ENCODE measurements around the gene FNIP2.
"Not testable (repeated sequence)": the region's sequence is repeated elsewhere in the genome, so short reads cannot be mapped to it uniquely, and the experiment has no call there.

FNIP2 gene

GRCh38 chr4:158927774-158928173 is 158.9 kb downstream of the FNIP2 start:
- not testable (repeated sequence) for DNase-seq

DNA sequence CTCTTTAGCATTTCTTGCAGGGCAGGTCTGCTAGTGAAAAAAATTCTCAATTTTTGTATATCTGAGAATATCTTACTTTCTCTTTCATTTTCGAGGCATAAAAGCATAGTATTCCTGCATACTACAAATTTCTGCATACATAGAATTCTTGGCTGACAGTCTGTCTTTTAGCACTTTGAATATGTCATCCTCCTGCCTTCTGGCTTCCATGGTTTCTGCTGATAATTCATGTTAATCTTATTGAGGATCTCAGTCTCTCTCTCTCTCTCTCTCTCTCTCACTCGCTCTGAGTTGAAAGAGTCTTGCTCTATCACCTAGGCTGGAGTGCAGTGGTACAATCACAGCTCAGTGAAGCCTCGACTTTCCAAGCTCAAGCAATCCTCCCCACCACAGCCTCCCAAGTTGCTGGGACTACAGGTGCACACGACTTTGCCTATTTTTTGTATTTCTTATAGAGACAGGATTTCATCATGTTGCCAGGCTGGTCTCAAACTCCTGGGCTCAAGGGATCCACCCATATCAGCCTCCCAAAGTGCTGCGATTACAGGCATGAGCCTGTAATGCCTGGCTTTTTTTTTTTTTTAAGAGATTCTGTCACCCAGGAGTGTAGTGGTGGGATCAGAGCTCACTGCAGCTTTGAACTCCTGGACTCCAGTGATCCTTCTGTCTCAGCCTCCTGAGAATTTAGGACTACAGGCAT is 161.3 kb downstream of the FNIP2 start:
- no peak for DNase-seq

DNA sequence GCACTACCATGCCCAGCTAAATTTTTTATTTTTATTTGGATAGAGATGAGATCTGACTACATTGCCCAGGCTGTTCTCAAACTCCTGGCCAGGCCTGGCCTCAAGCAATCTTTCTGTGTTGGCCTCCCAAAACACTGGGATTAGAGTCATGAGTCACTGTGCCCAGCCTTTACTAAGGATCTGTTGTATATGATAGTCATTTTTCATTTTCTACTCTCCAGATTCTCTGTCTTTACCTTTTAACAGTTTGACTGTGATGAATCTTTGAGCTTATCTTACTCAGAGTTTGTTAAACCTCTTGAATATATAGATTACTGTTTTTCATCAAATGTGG is 161.8 kb downstream of the FNIP2 start:
- DNase-seq: no peak

- DNase-seq: no peak
These were observed 164.4 kb downstream of the FNIP2 start for GRCh38 chr4:158933236-158933635.

- DNase-seq: no peak
These were observed 166.3 kb downstream of the FNIP2 start for GRCh38 chr4:158934996-158935669.

- DNase-seq: no peak
These were observed 167.4 kb downstream of the FNIP2 start for GRCh38 chr4:158936238-158936637.

DNA sequence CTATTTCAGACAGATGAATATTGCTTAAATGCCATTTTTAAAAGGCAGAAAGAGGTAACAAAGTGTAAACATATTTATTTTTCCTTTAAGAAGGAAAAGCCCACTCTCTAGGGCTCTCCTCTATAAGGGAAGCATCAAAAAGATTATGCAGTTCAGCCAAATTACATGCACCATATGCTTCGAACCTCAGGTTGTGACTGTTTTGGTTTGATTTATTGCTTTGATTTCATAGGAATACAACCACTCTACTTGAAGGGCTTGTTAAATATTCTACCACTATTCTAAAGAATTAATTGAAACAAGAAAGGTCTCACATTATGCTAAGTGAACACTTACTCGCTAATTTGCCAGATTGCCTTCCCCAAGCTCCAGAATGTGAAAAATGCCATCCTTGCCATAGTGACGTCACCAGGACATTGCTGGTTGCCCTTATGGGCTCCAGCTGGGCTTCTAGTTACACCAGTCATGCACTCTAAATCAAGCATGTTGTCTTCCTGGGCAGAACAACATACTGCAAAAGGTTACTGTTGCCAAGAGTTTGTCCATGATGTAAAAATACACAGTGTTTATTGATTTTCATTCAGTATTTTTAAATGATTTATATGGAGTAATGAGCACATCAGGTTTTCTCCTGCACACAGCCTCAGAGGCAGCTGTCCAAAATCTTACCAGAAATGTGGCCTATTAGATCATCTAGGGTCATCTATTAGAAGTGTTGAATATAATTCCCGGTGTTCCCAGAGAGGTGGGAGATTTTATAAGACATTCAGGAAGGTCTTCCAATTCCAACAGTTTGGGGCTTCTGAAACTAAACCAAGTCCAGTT is 169.6 kb downstream of the FNIP2 start:
- DNase-seq: no peak

DNA sequence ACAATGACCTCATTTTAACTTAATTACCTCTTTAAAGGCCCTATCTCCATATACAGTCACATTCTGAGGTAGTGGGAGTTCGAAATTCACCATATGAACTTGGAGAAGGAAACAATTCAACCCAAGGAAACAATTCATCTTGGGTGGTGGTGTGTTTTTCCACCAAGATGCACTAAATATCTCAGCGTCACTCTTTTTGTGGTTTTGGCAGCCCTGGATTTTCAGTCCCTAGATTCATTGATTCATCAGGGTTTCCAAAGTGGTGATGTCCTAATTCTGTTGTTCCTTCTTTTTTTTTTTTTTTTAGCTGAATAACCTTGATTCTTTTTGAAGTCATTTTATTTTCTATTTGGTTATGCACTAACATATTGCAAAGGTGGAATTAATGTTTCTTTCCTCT is 171.4 kb downstream of the FNIP2 start:
- DNase-seq: no peak

DNA sequence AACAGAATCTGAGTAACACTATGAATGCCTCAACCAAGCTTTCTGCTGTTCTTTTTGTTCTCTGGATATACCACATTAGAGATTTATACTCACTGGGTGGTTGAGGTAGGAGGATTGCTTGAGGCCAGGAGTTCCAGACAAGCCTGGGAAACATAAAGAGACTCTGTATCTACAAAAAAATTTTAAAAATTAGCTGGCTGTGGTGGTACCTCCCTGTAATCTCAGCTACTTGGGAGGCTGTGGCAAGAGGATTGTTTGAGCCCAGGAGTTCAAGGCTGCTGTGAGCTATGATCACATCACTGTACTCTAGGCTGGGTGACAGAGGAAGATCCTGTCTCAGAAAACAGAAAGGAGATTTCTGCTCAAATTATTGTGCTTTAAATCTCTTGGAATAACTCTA is 172.5 kb downstream of the FNIP2 start:
- DNase-seq: no peak

DNA sequence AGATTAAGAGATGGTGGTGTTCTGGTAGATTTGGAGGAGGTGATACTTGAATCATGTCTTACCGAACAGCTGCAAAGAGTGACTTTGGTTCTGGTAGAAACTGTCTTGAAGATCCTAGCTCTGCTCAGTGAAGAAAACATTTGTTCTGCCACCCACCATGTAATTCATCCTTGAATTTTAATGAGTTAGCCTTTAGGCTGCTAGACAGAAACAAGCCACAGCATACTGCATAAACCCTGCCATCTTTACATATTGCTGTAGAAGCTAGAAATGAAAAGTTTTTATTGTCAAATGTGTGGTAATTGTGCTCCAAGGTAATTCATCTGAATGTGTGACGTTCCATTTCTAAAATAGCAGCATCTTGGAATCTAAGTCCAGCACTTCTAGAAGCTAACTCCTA is 173.1 kb downstream of the FNIP2 start:
- no peak for DNase-seq

GRCh38 chr4:158945529-158946108 is 176.8 kb downstream of the FNIP2 start:
- no peak for DNase-seq

DNA sequence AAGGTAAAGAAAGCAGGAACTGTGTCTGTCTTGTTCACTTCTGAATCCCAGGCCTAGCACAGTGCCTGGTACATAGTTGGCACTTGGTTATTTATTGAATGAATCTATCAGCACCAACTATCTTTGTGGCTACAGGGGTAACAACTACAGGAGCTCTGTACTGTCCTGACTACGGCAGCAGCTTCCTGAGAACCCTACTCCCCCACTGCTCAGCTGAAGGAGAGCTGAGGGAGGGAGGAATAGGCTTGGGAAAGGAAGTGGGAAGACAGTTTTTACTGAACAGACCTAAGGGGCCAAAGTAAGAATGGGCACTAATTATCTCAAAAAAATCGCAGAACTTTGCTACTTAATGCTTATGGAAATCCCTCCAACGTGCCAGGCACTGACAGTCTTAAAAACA is 178.0 kb downstream of the FNIP2 start:
- no peak for DNase-seq

DNA sequence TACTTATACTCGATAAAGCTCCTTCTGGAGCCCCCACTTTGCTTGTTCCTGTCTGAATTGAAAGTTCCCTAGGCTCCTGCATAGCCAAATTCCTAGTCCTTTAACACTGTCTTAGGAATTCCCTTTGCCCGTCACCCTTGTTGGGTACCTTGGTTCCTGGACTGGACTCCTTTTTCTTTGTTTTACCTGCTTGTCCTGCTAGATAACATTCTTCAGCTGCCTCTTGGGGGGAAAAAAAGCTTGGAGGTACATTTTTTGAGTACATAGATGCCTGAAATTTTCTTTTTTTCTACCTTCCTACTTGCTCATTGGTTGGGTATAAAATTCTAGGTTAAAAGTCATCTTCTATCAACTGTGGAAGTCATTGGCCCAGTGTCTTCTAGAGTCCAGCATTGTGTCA is 179.2 kb downstream of the FNIP2 start:
- DNase-seq: no peak

- DNase-seq: no peak
These were observed 180.3 kb downstream of the FNIP2 start for GRCh38 chr4:158949099-158949498.

- DNase-seq: not testable (repeated sequence)
These were observed 183.5 kb downstream of the FNIP2 start for GRCh38 chr4:158952221-158952774.

- not testable (repeated sequence) for DNase-seq
These were observed 187.5 kb downstream of the FNIP2 start for GRCh38 chr4:158956345-158956744.

GRCh38 chr4:158956918-158957317 is 188.1 kb downstream of the FNIP2 start:
- not testable (repeated sequence) for DNase-seq

Data from right forelimb (tissue), 1 donor.